Astrocyte (in vitro differentiated cells and primary cell): ENCODE results near the gene MARK2. TPM values are rescaled to one million over a fixed set of nuclear protein-coding genes. Genes with fewer than 3 reads are reported as not detected.
A peak's percentile ranks its signal among the peaks of the same experiment; 100 is the strongest.

Source experiments
- DNase-seq: peaks from one replicate; pipeline ENCODE4 v3.0.0-alpha.2; 2010; ENCODE audit warnings: low read depth
- FAIRE-seq: peaks from 2 replicates; lab custom pipeline; 2011; peaks lifted over from hg19 to GRCh38; lab: Jason Lieb, UNC
- H2AFZ ChIP-seq: 2 replicates; pipeline ENCODE4 v1.6.0; 2012; ENCODE audit warnings: low read depth, low read length, inconsistent platforms
- H3K27ac ChIP-seq: 2 replicates; pipeline ENCODE4 v1.5.1; 2011; ENCODE audit warnings: low read depth, low read length, inconsistent platforms
- H3K27me3 ChIP-seq: 2 replicates; pipeline ENCODE4 v1.6.0; 2011; ENCODE audit warnings: low read length, inconsistent platforms; ENCODE audit not compliant: insufficient read depth
- H3K36me3 ChIP-seq: 2 replicates; pipeline ENCODE4 v1.5.1; 2011; ENCODE audit warnings: low read length, inconsistent platforms; ENCODE audit not compliant: insufficient read depth
- H3K4me1 ChIP-seq: 2 replicates; pipeline ENCODE4 v1.5.1; 2011; ENCODE audit warnings: low read length, inconsistent platforms; ENCODE audit not compliant: insufficient read depth
- H3K4me2 ChIP-seq: 2 replicates; pipeline ENCODE4 v1.6.0; 2012; ENCODE audit warnings: low read length, inconsistent platforms
- H3K4me3 ChIP-seq: 2 replicates; pipeline ENCODE4 v1.5.1; 2011; ENCODE audit warnings: low read depth, mild to moderate bottlenecking, low read length, inconsistent platforms; ENCODE audit not compliant: insufficient read depth
- H3K79me2 ChIP-seq: 2 replicates; pipeline ENCODE4 v1.6.0; 2012; ENCODE audit warnings: mild to moderate bottlenecking, low read length, inconsistent platforms; ENCODE audit not compliant: insufficient read depth
- H3K9ac ChIP-seq: 2 replicates; pipeline ENCODE4 v1.6.0; 2012; ENCODE audit warnings: mild to moderate bottlenecking, low read length, inconsistent platforms
- H3K9me3 ChIP-seq: 2 replicates; pipeline ENCODE4 v1.5.1; 2012; ENCODE audit warnings: low read depth, mild to moderate bottlenecking, low read length, inconsistent platforms; ENCODE audit not compliant: insufficient read depth
- H4K20me1 ChIP-seq: 2 replicates; pipeline ENCODE4 v1.6.0; 2012; ENCODE audit warnings: low read length, inconsistent platforms; ENCODE audit not compliant: insufficient read depth
- H3K27ac Mint-ChIP-seq: one replicate; pipeline ENCODE4 v1.8.0; 2021; ENCODE audit warnings: mild to moderate bottlenecking, mixed read lengths; ENCODE audit not compliant: unreplicated experiment
- H3K27me3 Mint-ChIP-seq: one replicate; pipeline ENCODE4 v1.8.0; 2021; ENCODE audit warnings: low read depth, mixed read lengths; ENCODE audit not compliant: unreplicated experiment
- H3K36me3 Mint-ChIP-seq: one replicate; pipeline ENCODE4 v1.8.0; 2021; ENCODE audit warnings: low read depth, mixed read lengths; ENCODE audit not compliant: unreplicated experiment
- H3K4me1 Mint-ChIP-seq: one replicate; pipeline ENCODE4 v1.8.0; 2021; ENCODE audit warnings: low read depth, mixed read lengths; ENCODE audit not compliant: unreplicated experiment
- H3K4me3 Mint-ChIP-seq: one replicate; pipeline ENCODE4 v1.8.0; 2021; ENCODE audit warnings: mild to moderate bottlenecking, moderate library complexity, mixed read lengths; ENCODE audit not compliant: unreplicated experiment
- H3K9me3 Mint-ChIP-seq: one replicate; pipeline ENCODE4 v1.8.0; 2021; ENCODE audit warnings: mild to moderate bottlenecking, mixed read lengths; ENCODE audit not compliant: unreplicated experiment
- CTCF ChIP-seq: IDR thresholded peaks from 2 replicates; pipeline ENCODE4 v1.5.1; 2011; ENCODE audit warnings: low read depth, mild to moderate bottlenecking, inconsistent platforms, low read length, moderate library complexity; ENCODE audit not compliant: insufficient read depth
- EZH2 ChIP-seq: IDR thresholded peaks from 2 replicates; pipeline ENCODE4 v1.6.1; 2012; ENCODE audit warnings: mild to moderate bottlenecking, low read length, inconsistent platforms; ENCODE audit not compliant: insufficient read depth
- total RNA-seq: library from RNA; stranded (reverse); gene quantifications from 2 replicates; pipeline ENCODE4 v1.2.1, GENCODE V29; 2021

The MARK2 gene
- total RNA-seq, 1 donor from 2014 or later, result 38.1 TPM

GRCh38 chr11:63914896-63915691, 76.2 kb downstream of the MARK2 start:
- no peak overlapping the region for H3K27ac Mint-ChIP-seq
- DNase-seq, result no peak

GRCh38 chr11:63915961-63916836, 77.3 kb downstream of the MARK2 start:
- Histone ChIP-seq H4K20me1 (no peaks in the 10 kb centered on the region), H3K4me1 (peaks cover 23% of the 10 kb centered on the region), H2AFZ (no peak overlapping the region), H3K9me3 (no peaks in the 10 kb centered on the region), H3K9ac (peak overlapping the region; percentile 18), H3K4me2 (peak overlapping the region; percentile 89), H3K79me2 (no peaks in the 10 kb centered on the region), H3K36me3 (no peaks in the 10 kb centered on the region), H3K27ac (no peak overlapping the region), H3K4me3 (peak overlapping the region; percentile 55), H3K27me3 (no peaks in the 10 kb centered on the region)
- H3K27me3 Mint-ChIP-seq, result no peaks in the 10 kb centered on the region
- DNase-seq (no peak), FAIRE-seq (no peak)
- no peaks in the 10 kb centered on the region for H3K9me3 Mint-ChIP-seq
- H3K36me3 Mint-ChIP-seq, result peaks cover 7% of the 10 kb centered on the region
- H3K4me1 Mint-ChIP-seq, result peaks cover 7% of the 10 kb centered on the region
- peak overlapping the region; percentile 75 for H3K27ac Mint-ChIP-seq
- peak; percentile 41 for TF ChIP-seq EZH2
- TF ChIP-seq CTCF, result peak; percentile 10
- peak overlapping the region; percentile 86 for H3K4me3 Mint-ChIP-seq

More at GRCh38 chr11:63914896-63915691, 76.2 kb downstream of the MARK2 start:
- Histone ChIP-seq H3K79me2 (no peaks in the 10 kb centered on the region), H3K36me3 (no peaks in the 10 kb centered on the region), H3K4me1 (peaks cover 20% of the 10 kb centered on the region), H3K27me3 (no peaks in the 10 kb centered on the region), H3K27ac (no peak overlapping the region), H3K4me3 (no peak overlapping the region), H3K9ac (no peak overlapping the region), H2AFZ (no peak overlapping the region), H3K4me2 (no peak overlapping the region), H3K9me3 (no peaks in the 10 kb centered on the region), H4K20me1 (peaks cover 7% of the 10 kb centered on the region)
- Mint-ChIP-seq H3K9me3 (no peaks in the 10 kb centered on the region), H3K36me3 (peaks cover 7% of the 10 kb centered on the region), H3K27me3 (no peaks in the 10 kb centered on the region), H3K4me1 (peaks cover 9% of the 10 kb centered on the region), H3K4me3 (peak overlapping the region; percentile 74)
- TF ChIP-seq CTCF, result no peak
- TF ChIP-seq EZH2, result no peak
- FAIRE-seq, result no peak
